ENCODE data around the gene ZNF200. TPM values are rescaled to one million over a fixed set of nuclear protein-coding genes. Genes with fewer than 3 reads are reported as not detected.

Gene ZNF200
- total and polyA plus RNA-seq, 2 of the 13 experiments (the other 11 are each of a cell fraction or from before 2014, with no cell fraction given), result 3.5 to 16.5 TPM

- no peak for TF ChIP-seq ZNF850 (CRISPR knock-in tag; conservative IDR thresholded peaks at IDR 0.05)
- peak; percentile 96 for TF ChIP-seq ZNF709 (CRISPR knock-in tag; IDR thresholded peaks at IDR 0.05)
- peak; percentile 40; the same call in 1 of the 2 replicates for TF ChIP-seq ZNF44 (CRISPR knock-in tag; IDR thresholded peaks at IDR 0.05)
- peak; percentile 76 for TF ChIP-seq TAF1 (CRISPR knock-in tag; IDR thresholded peaks at IDR 0.05)
- no peak for TF ChIP-seq HDAC2 (CRISPR knock-in tag; IDR thresholded peaks at IDR 0.05)
- no peak for TF ChIP-seq ZNF225 (CRISPR knock-in tag; IDR thresholded peaks at IDR 0.05)
- no peak for TF ChIP-seq TEAD3 (CRISPR knock-in tag; optimal IDR thresholded peaks at IDR 0.05; ENCODE audit: borderline replicate concordance)
- no peak for TF ChIP-seq ZNF326 (CRISPR knock-in tag; IDR thresholded peaks at IDR 0.05; ENCODE audit: borderline replicate concordance)
- no peak for TF ChIP-seq MIER3 (CRISPR knock-in tag; IDR thresholded peaks at IDR 0.05; ENCODE audit: borderline replicate concordance)
- peak; percentile 69; the same call in 1 of the 2 replicates for TF ChIP-seq ZBTB20 (CRISPR knock-in tag; IDR thresholded peaks at IDR 0.05; ENCODE audit: borderline replicate concordance, low read depth)
- TF ChIP-seq ZNF17 (CRISPR knock-in tag; IDR thresholded peaks at IDR 0.05), result no peak
- 0 out of 2 replicates have a peak, but pooled peaks have one; percentile 28 for TF ChIP-seq GLI4 (CRISPR knock-in tag; IDR thresholded peaks at IDR 0.05; ENCODE audit: borderline replicate concordance)
- no peak for TF ChIP-seq ZNF576 (CRISPR knock-in tag; IDR thresholded peaks at IDR 0.05)
- TF ChIP-seq FUBP1 (CRISPR knock-in tag; IDR thresholded peaks at IDR 0.05; ENCODE audit: borderline replicate concordance), result 0 out of 2 replicates have a peak, but pooled peaks have one; percentile 48
- peak; percentile 41; the same call in 1 of the 2 replicates for TF ChIP-seq KDM3A (CRISPR knock-in tag; IDR thresholded peaks at IDR 0.05; ENCODE audit: low read depth)
- TF ChIP-seq SP2 (CRISPR knock-in tag; IDR thresholded peaks at IDR 0.05), result peak; percentile 97
- no peak; the same call in 1 of the 2 replicates for TF ChIP-seq SRF (IDR thresholded peaks at IDR 0.05; ENCODE audit: low read depth, low read length)
- no peak for TF ChIP-seq TOE1 (CRISPR knock-in tag; IDR thresholded peaks at IDR 0.05)
- no peak for TF ChIP-seq ZNF546 (CRISPR knock-in tag; conservative IDR thresholded peaks at IDR 0.05)
- peak; percentile 85 for TF ChIP-seq KDM2A (CRISPR knock-in tag; IDR thresholded peaks at IDR 0.05; ENCODE audit: borderline replicate concordance, low read depth)
- no peak for TF ChIP-seq ZNF138 (CRISPR knock-in tag; IDR thresholded peaks at IDR 0.05; ENCODE audit: low read depth)
- TF ChIP-seq ZNF720 (CRISPR knock-in tag; IDR thresholded peaks at IDR 0.05), result no peak
- peak; percentile 31; the same call in 1 of the 2 replicates for TF ChIP-seq GFI1 (CRISPR knock-in tag; IDR thresholded peaks at IDR 0.05; ENCODE audit: borderline replicate concordance)
- TF ChIP-seq ZNF878 (CRISPR knock-in tag; IDR thresholded peaks at IDR 0.05), result peak; percentile 89
- TF ChIP-seq ZNF205 (CRISPR knock-in tag; IDR thresholded peaks at IDR 0.05), result no peak
Observed at GRCh38 chr16:3264137-3265036, 29.4 kb upstream of the ZNF200 start (continued).

All from HepG2 (cell line).